GM18517 (cell line): ENCODE measurements around the gene CYB5R4.

Source experiments
- ATAC-seq: cut with Tn5 transposase; IDR thresholded peaks from one replicate; pipeline ENCODE4 v1.9.1; 2021; ENCODE audit warnings: mild to moderate bottlenecking, moderate library complexity; ENCODE audit not compliant: unreplicated experiment

CYB5R4 gene

GRCh38 chr6:83976037-83976755, 116.7 kb downstream of the CYB5R4 start:
- ATAC-seq: no peak

- ATAC-seq: no peak
Measured at GRCh38 chr6:83976871-83977270, 117.4 kb downstream of the CYB5R4 start.

DNA sequence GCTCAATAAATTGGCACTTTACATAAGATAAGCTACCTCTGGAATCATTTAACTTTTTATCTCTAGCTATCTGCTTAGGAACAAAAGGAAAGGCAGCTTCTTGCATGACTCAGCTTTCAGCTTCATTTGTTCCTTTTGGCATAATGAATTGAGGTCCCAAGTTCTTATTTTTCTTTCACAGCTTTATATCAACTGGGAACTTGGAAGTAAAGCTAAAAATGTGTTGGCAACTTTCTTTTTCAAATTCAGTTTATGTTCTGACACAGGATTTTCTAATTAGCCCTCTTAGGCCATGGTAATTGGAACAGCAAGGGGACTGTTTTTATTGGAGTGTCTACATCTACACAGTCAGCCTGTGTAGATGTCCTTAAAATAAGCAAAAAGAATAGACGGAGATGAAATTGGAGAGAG, 118.8 kb downstream of the CYB5R4 start:
- no peak for ATAC-seq

- ATAC-seq: no peak
Measured at GRCh38 chr6:83978997-83979396, 119.5 kb downstream of the CYB5R4 start.

GRCh38 chr6:83984411-83984810, 124.9 kb downstream of the CYB5R4 start:
- no peak for ATAC-seq

GRCh38 chr6:83985308-83985713, 125.8 kb downstream of the CYB5R4 start:
- no peak for ATAC-seq

GRCh38 chr6:83985715-83986114, 126.2 kb downstream of the CYB5R4 start:
- ATAC-seq: no peak

GRCh38 chr6:83998021-83998584, 138.6 kb downstream of the CYB5R4 start:
- no peak for ATAC-seq

DNA sequence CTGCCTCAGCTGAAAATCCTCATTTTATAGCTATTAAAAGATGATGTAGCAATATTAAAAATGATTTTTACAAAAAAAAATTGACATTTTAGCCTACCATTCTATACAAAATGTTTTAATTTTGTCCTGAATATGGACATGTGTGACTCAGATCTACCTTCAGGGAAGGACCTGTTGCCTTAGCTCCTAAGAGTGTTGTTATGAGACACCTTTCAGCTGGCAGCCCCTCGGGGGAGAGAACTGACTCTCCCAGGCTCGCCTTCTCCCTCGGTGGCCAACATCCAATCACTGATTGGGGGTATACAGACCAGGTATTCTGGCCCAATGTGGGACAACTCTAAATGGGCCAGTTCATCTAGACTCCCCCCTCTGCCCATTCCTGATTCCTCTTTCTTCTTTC, 141.6 kb downstream of the CYB5R4 start:
- no peak for ATAC-seq

DNA sequence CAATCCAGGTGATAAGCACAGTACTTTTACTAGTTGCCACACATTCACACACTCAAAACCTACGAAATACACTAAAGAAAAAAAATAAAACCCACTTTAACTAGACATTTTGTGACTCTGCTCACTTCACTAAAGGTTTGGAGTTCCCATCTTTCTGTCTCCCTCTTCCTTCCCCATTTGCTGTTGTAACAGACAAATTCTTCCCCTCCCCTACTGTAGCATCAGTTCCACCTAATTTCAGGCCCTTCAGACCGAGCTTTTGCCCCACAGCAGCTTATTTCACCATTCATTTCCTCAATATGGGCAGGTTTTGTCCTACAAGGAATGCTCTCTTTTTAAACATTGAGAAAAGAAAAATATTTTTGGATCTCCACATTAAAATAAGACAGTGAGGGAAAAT, 142.7 kb downstream of the CYB5R4 start:
- ATAC-seq: no peak

GRCh38 chr6:84003131-84003530, 143.6 kb downstream of the CYB5R4 start:
- no peak for ATAC-seq

DNA sequence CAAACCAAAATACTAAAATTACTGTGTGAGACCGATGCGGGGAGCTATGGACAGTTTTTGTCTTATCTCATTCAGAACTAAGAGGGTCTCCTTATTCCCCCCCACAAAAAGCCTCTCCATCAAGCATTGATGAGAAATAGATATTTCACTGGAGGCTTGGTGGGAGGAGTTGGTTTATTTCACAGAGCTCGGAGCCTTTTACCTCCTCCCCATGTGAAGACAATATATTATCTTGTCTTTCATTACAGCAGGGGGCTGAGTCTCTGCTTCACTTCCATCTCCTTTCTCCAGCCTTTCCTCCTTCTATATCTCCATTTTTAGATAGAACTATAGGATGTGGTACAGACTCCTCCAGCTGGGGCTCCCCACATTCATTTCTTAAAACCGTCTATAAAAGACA, 144.2 kb downstream of the CYB5R4 start:
- no peak for ATAC-seq

GRCh38 chr6:84007871-84008270, 148.4 kb downstream of the CYB5R4 start:
- ATAC-seq: no peak

DNA sequence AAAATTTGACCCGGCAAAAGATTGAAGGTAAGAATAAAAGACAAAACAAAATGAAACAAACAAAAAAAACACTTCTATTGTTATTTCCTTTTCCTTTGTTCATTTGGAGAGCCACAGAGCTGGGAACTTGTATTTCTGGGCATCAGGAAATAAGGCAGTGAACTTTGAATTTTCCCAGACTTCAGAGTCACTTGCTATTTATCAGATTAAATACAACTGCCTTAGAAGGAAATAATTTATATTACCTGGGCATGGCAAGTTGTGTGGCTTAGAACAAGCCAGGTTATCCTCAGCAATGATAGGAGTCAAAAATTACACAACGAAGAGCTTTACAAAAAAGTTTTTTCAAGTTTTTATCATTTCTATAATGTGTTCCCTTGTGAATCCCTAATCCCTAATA, 153.9 kb downstream of the CYB5R4 start:
- no peak for ATAC-seq

- no peak for ATAC-seq
Measured at GRCh38 chr6:84013931-84014330, 154.4 kb downstream of the CYB5R4 start.

DNA sequence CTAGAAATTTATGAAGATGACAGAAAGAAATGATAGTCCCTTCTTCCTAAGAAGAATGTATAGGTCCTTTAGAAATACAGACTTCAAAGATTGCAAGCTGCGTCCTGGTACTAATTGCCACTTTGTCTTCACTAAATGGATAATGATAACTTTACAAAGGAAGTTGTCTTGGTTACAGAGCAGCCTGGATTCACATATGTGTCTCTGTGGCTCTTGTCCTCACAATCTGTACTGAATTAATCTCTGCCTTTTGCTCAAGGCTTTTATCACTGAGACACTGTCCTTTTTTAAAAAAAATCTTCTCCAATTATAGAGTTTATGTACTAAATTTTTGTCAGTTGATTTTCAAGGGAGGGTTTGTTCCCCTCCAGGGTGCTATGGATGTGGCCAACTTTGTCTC, 156.5 kb downstream of the CYB5R4 start:
- ATAC-seq: no peak
